WTC11 (cell line): Measurements from ENCODE around the gene SKP1. TPM values are rescaled to one million over a fixed set of nuclear protein-coding genes. Genes with fewer than 3 reads are reported as not detected.

ENCODE experiments used
- ATAC-seq: fragments of 200-7000 bp; cut with Tn5 transposase; 2 replicates; pipeline ENCODE4 v1.10.0; 2021; ENCODE audit warnings: mild to moderate bottlenecking, moderate library complexity
- CTCF ChIA-PET: fragments of 300-600 bp; sonication (Branson Sonifier 250); formaldehyde crosslinking; loops from one replicate; lab custom pipeline; 2021; ENCODE audit warnings: antibody characterized with exemption; lab: Charles Lee
- POLR2A ChIA-PET: fragments of 350-600 bp; sonication (Branson Sonifier 250); formaldehyde crosslinking; loops from one replicate; lab custom pipeline; 2021; ENCODE audit warnings: antibody characterized with exemption; lab: Charles Lee
- DNase-seq: peaks from one replicate; pipeline ENCODE4 v3.0.0; 2021; ENCODE audit warnings: low spot score
- H3K27ac Mint-ChIP-seq: 2 replicates; pipeline ENCODE4 v1.8.0; 2021; ENCODE audit warnings: mixed read lengths
- H3K27me3 Mint-ChIP-seq: 2 replicates; pipeline ENCODE4 v1.8.0; 2021; ENCODE audit warnings: low read depth, mild to moderate bottlenecking, moderate library complexity, mixed read lengths
- H3K36me3 Mint-ChIP-seq: 2 replicates; pipeline ENCODE4 v1.8.0; 2021; ENCODE audit warnings: mixed read lengths
- H3K4me1 Mint-ChIP-seq: 2 replicates; pipeline ENCODE4 v1.8.0; 2022; ENCODE audit warnings: mixed read lengths
- H3K4me3 Mint-ChIP-seq: 2 replicates; pipeline ENCODE4 v1.8.0; 2021; ENCODE audit warnings: mild to moderate bottlenecking, moderate library complexity, mixed read lengths
- H3K9me3 Mint-ChIP-seq: 2 replicates; pipeline ENCODE4 v1.8.0; 2021; ENCODE audit warnings: mixed read lengths
- FOXJ3 ChIP-seq: sonication (generic); formaldehyde crosslinking; IDR thresholded peaks from 2 replicates; pipeline ENCODE4 v1.9.0; 2021; ENCODE audit warnings: missing genetic modification reagents, mild to moderate bottlenecking, borderline replicate concordance
- NFYB ChIP-seq: sonication (generic); formaldehyde crosslinking; conservative IDR thresholded peaks from 2 replicates; pipeline ENCODE4 v1.8.0; 2022; ENCODE audit warnings: low read depth, missing genetic modification reagents
- OVOL2 ChIP-seq: fragments of 250-450 bp; sonication (Bioruptor Pico); IDR thresholded peaks from 2 replicates; pipeline ENCODE4 v1.9.0; 2021; ENCODE audit warnings: mild to moderate bottlenecking, borderline replicate concordance
- TEAD1 ChIP-seq: sonication (generic); formaldehyde crosslinking; IDR thresholded peaks from 2 replicates; pipeline ENCODE4 v1.8.0; 2022; ENCODE audit warnings: mild to moderate bottlenecking, missing genetic modification reagents
- ZNF423 ChIP-seq: fragments of 250-450 bp; sonication (Bioruptor Pico); IDR thresholded peaks from 2 replicates; pipeline ENCODE4 v2.1.2; 2022; ENCODE audit warnings: mild to moderate bottlenecking, moderate library complexity
- total RNA-seq: library from RNA; stranded (reverse); gene quantifications from 3 replicates; pipeline ENCODE4 v1.2.3, GENCODE V29; 2021
- TF ChIP-seq, protein P1 (sequence below): fragments of 200-600 bp; IDR thresholded peaks from 2 replicates; pipeline ENCODE4 v1.8.0; 2022; ENCODE audit warnings: antibody characterized with exemption
- TF ChIP-seq, protein P2 (sequence below): fragments of 250-450 bp; sonication (Bioruptor Pico); conservative IDR thresholded peaks from 2 replicates; pipeline ENCODE4 v1.9.0; 2021; ENCODE audit warnings: mild to moderate bottlenecking
- TF ChIP-seq, protein P3 (sequence below): sonication (generic); formaldehyde crosslinking; IDR thresholded peaks from 2 replicates; pipeline ENCODE4 v1.8.1; 2022; ENCODE audit warnings: low read depth, mild to moderate bottlenecking, moderate library complexity, missing genetic modification reagents, borderline replicate concordance
- TF ChIP-seq, protein P4 (sequence below): fragments of 250-450 bp; sonication (Bioruptor Pico); IDR thresholded peaks from 2 replicates; pipeline ENCODE4 v1.9.0; 2021; ENCODE audit warnings: moderate library complexity, mild to moderate bottlenecking, inconsistent platforms, borderline replicate concordance
- TF ChIP-seq, protein P5 (sequence below): sonication (generic); formaldehyde crosslinking; IDR thresholded peaks from 2 replicates; pipeline ENCODE4 v1.8.1; 2023; ENCODE audit warnings: mild to moderate bottlenecking, missing genetic modification reagents, borderline replicate concordance

The SKP1 gene
- total RNA-seq, 1 experiment from 2014 or later: 285 TPM

DNA sequence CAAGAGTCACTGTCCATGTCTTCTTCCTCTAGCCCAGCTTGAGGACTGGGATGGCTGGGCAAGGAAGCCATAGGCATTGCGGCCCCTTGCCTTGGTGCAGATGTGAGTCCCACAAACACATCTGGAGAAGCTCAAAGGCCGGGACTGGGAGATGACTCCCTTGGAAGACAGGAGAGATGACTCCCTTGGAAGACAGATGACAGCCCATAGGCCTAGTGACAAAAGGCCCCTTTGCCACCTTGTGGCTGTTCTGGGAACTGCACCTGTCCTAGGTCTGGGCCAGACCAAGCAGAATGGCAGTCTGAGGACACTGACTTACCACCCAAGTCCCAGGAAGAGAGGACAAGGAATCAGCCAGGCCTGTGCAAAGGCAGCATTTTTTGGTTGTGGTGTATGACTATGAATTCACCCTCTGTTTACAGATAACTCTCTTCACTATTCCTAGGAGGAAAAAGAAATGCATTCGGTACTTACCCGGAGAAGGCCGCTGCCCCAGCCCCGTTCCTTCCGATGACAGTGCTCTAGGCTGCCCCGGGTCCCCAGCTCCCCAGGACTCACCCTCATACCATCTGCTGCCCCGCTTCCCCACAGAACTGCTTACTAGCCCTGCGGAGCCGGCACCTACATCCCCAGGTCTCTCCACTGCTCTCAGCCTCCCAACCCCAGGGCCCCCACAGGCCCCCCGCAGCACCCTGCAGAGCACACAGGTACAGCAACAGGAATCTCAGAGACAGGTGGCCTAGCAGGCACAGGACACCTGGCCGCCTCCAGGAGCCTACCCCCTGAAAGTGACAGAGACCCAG is 30.8 kb downstream of the SKP1 start:
- Mint-ChIP-seq H3K9me3 (no peaks in the 10 kb centered on the region), H3K27ac (no peak overlapping the region), H3K4me1 (peaks cover 1% of the 10 kb centered on the region), H3K4me3 (no peak overlapping the region), H3K36me3 (peaks cover 12% of the 10 kb centered on the region), H3K27me3 (no peaks in the 10 kb centered on the region)
- POLR2A ChIA-PET: no interaction called here
- ATAC-seq: peak; percentile 87
- CTCF ChIA-PET: interaction anchor here (0.6 to 5.1 kb wide), 19 partner anchors 11 to 266 kb away, joined by 3 to 46 read pairs (median 3); partner anchors contain the start of gene PPP2CA
- peak; percentile 90 for DNase-seq
- TF ChIP-seq, protein P1, sequence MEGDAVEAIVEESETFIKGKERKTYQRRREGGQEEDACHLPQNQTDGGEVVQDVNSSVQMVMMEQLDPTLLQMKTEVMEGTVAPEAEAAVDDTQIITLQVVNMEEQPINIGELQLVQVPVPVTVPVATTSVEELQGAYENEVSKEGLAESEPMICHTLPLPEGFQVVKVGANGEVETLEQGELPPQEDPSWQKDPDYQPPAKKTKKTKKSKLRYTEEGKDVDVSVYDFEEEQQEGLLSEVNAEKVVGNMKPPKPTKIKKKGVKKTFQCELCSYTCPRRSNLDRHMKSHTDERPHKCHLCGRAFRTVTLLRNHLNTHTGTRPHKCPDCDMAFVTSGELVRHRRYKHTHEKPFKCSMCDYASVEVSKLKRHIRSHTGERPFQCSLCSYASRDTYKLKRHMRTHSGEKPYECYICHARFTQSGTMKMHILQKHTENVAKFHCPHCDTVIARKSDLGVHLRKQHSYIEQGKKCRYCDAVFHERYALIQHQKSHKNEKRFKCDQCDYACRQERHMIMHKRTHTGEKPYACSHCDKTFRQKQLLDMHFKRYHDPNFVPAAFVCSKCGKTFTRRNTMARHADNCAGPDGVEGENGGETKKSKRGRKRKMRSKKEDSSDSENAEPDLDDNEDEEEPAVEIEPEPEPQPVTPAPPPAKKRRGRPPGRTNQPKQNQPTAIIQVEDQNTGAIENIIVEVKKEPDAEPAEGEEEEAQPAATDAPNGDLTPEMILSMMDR: peak; percentile 98
- no peak for TF ChIP-seq TEAD1 (CRISPR knock-in tag)

DNA sequence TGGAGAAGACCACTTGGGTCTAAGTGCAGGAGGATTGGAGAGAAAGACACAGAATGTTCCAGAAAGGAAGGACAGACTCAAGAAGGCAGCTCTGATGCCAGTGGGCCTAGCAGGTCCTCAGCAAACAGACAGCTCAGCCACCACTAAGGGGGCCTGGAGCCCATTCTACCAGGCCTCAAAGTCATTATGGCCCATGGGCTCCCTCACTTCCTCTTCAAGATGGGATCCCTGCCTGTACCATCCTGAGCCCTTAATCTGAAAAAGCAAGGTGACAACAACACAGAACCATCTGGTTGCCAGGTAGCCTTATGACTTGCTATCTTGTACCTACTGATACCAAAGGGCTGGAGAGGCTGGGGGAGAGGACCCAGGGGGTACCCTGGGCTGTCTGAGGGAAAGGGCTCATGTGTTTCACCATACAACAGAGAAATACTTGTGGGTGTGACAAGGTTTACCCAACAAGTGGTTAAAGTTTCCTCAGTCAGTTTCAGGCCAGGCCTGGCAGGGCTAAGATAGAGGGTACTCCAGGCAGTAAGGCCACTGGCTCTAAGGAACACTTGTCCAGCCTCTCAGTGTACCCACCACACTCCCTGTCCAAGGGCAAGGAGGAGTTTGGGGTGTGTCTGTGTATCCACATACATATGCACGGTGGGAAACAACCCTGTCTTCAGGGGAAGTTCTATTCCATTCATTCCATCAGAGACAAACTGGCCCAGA is 31.6 kb downstream of the SKP1 start:
- CTCF ChIA-PET: interaction anchor here (0.6 to 5.1 kb wide), 12 partner anchors 11 to 222 kb away, joined by 3 to 46 read pairs (median 3); no protein-coding TSS in a partner anchor
- Mint-ChIP-seq H3K4me1 (peaks cover 4% of the 10 kb centered on the region), H3K36me3 (peaks cover 12% of the 10 kb centered on the region), H3K27ac (no peak overlapping the region), H3K9me3 (no peaks in the 10 kb centered on the region), H3K27me3 (no peaks in the 10 kb centered on the region), H3K4me3 (no peak overlapping the region)
- POLR2A ChIA-PET: no interaction called here
- ATAC-seq (no peak), DNase-seq (no peak)
- TF ChIP-seq ZNF423 (no peak), OVOL2 (CRISPR knock-in tag) (no peak), FOXJ3 (CRISPR knock-in tag) (no peak), NFYB (CRISPR knock-in tag) (no peak)
- TF ChIP-seq, protein P2, sequence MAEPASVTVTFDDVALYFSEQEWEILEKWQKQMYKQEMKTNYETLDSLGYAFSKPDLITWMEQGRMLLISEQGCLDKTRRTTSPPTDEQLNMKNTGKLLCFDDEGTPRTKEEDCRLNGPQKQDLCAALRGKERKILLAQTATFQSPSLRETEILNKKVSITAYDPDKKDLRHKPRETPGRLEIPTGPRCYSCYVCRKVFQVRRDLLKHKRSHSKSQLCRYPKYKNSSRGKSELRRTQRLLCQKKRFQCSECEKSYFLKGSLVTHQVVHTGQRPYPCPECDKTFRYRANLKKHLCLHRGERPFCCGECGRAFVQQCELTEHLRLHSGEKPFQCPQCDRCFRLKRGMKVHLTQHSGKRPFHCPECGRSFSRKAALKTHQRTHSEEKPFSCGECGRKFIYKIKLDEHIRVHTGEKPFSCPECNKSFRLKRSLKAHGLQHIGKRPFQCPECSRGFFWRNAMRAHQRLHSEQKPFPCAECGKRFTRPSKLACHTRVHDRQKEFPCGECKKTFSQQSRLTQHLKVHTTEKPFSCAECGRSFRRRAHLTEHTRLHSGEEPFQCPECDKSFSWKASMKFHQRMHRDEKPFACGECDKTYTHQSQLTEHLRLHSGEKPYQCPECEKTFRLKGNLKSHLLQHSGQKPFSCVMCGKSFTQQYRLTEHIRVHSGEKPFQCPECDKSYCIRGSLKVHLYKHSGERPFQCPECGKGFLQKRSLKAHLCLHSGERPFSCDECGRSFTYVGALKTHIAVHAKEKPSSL: no peak
- TF ChIP-seq, protein P3, sequence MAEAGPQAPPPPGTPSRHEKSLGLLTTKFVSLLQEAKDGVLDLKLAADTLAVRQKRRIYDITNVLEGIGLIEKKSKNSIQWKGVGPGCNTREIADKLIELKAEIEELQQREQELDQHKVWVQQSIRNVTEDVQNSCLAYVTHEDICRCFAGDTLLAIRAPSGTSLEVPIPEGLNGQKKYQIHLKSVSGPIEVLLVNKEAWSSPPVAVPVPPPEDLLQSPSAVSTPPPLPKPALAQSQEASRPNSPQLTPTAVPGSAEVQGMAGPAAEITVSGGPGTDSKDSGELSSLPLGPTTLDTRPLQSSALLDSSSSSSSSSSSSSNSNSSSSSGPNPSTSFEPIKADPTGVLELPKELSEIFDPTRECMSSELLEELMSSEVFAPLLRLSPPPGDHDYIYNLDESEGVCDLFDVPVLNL (CRISPR knock-in tag): no peak
- TF ChIP-seq, protein P4, sequence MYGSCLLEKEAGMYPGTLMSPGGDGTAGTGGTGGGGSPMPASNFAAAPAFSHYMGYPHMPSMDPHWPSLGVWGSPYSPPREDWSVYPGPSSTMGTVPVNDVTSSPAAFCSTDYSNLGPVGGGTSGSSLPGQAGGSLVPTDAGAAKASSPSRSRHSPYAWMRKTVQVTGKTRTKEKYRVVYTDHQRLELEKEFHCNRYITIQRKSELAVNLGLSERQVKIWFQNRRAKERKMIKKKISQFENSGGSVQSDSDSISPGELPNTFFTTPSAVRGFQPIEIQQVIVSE (CRISPR knock-in tag): no peak
- TF ChIP-seq, protein P5, sequence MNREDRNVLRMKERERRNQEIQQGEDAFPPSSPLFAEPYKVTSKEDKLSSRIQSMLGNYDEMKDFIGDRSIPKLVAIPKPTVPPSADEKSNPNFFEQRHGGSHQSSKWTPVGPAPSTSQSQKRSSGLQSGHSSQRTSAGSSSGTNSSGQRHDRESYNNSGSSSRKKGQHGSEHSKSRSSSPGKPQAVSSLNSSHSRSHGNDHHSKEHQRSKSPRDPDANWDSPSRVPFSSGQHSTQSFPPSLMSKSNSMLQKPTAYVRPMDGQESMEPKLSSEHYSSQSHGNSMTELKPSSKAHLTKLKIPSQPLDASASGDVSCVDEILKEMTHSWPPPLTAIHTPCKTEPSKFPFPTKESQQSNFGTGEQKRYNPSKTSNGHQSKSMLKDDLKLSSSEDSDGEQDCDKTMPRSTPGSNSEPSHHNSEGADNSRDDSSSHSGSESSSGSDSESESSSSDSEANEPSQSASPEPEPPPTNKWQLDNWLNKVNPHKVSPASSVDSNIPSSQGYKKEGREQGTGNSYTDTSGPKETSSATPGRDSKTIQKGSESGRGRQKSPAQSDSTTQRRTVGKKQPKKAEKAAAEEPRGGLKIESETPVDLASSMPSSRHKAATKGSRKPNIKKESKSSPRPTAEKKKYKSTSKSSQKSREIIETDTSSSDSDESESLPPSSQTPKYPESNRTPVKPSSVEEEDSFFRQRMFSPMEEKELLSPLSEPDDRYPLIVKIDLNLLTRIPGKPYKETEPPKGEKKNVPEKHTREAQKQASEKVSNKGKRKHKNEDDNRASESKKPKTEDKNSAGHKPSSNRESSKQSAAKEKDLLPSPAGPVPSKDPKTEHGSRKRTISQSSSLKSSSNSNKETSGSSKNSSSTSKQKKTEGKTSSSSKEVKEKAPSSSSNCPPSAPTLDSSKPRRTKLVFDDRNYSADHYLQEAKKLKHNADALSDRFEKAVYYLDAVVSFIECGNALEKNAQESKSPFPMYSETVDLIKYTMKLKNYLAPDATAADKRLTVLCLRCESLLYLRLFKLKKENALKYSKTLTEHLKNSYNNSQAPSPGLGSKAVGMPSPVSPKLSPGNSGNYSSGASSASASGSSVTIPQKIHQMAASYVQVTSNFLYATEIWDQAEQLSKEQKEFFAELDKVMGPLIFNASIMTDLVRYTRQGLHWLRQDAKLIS (CRISPR knock-in tag): no peak
